ENCODE results near the gene PPM1J. TPM values are rescaled to one million over a fixed set of nuclear protein-coding genes. Genes with fewer than 3 reads are reported as not detected.

The PPM1J gene
- total RNA-seq, 1 experiment from 2014 or later, result 0.51 TPM

DNA sequence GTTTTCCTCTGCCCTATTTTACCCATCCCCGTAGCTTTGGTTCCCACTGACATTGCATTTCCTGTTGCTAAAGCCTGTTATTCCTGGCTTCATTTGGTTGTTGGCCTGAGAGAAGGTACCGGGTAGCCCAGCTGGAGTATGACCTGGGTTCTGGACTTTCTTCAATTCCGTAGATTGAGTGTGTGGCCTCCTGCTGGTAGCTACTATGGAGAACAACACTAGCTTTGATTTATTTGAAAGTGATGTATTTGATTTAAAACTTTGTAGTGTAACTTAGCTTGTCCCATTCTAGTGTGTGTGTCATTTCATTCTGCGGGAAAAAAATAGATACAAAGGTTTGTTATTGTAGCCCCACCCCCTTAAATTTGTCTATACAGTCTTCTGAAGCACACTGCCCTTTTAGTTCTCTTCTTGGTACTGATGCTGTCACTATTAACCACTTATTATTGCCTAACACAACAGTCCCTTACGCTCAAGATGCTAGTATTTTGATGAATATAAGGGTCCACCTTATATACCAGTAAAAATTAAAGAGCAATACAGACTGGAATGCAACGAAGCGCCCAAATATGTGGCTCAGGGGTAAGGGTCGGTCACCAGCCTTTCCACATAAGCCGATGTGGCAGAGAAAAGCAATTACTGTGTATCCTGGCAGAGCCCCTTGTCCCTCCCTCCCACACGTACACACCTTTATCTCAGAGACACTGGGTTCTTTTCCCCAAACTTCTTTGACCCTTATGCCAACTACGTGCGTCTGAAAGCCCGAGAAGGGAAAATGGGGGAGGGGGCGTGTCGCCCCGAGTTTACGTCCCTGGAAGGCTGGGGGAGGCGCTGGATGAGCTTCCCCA is 41.3 kb downstream of the PPM1J start:
- peak overlapping the region; percentile 73 to 79 for H3K4me3 ChIP-seq (ENCODE audit: low read depth in 2 of 2, low read length in 2 of 2)
- intact Hi-C loops (cut with micrococcal nuclease; ENCODE audit: unreplicated experiment) (no loop called here), in situ Hi-C loops (cut with HindIII; ENCODE audit: low pct_unique_long_range_greater_than_20kb, low sequenced_read_pairs) (no loop called here)
- H3K4me1 ChIP-seq (ENCODE audit: control insufficient read depth, insufficient read depth, low read length), result peaks cover 24% of the 10 kb centered on the region
- TF ChIP-seq TCF7L2 (IDR thresholded peaks at IDR 0.05; ENCODE audit: low read depth, low read length) (no peak), POLR2AphosphoS5 (IDR thresholded peaks at IDR 0.05; ENCODE audit: low read depth, low read length) (no peak), SIN3A (IDR thresholded peaks at IDR 0.05; ENCODE audit: borderline replicate concordance, insufficient read depth, low read depth, low read length) (no peak)
- TF ChIP-seq, protein P1, sequence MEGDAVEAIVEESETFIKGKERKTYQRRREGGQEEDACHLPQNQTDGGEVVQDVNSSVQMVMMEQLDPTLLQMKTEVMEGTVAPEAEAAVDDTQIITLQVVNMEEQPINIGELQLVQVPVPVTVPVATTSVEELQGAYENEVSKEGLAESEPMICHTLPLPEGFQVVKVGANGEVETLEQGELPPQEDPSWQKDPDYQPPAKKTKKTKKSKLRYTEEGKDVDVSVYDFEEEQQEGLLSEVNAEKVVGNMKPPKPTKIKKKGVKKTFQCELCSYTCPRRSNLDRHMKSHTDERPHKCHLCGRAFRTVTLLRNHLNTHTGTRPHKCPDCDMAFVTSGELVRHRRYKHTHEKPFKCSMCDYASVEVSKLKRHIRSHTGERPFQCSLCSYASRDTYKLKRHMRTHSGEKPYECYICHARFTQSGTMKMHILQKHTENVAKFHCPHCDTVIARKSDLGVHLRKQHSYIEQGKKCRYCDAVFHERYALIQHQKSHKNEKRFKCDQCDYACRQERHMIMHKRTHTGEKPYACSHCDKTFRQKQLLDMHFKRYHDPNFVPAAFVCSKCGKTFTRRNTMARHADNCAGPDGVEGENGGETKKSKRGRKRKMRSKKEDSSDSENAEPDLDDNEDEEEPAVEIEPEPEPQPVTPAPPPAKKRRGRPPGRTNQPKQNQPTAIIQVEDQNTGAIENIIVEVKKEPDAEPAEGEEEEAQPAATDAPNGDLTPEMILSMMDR (IDR thresholded peaks at IDR 0.05), result peak; percentile 67
- TF ChIP-seq, protein P2, sequence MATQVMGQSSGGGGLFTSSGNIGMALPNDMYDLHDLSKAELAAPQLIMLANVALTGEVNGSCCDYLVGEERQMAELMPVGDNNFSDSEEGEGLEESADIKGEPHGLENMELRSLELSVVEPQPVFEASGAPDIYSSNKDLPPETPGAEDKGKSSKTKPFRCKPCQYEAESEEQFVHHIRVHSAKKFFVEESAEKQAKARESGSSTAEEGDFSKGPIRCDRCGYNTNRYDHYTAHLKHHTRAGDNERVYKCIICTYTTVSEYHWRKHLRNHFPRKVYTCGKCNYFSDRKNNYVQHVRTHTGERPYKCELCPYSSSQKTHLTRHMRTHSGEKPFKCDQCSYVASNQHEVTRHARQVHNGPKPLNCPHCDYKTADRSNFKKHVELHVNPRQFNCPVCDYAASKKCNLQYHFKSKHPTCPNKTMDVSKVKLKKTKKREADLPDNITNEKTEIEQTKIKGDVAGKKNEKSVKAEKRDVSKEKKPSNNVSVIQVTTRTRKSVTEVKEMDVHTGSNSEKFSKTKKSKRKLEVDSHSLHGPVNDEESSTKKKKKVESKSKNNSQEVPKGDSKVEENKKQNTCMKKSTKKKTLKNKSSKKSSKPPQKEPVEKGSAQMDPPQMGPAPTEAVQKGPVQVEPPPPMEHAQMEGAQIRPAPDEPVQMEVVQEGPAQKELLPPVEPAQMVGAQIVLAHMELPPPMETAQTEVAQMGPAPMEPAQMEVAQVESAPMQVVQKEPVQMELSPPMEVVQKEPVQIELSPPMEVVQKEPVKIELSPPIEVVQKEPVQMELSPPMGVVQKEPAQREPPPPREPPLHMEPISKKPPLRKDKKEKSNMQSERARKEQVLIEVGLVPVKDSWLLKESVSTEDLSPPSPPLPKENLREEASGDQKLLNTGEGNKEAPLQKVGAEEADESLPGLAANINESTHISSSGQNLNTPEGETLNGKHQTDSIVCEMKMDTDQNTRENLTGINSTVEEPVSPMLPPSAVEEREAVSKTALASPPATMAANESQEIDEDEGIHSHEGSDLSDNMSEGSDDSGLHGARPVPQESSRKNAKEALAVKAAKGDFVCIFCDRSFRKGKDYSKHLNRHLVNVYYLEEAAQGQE (IDR thresholded peaks at IDR 0.05; ENCODE audit: insufficient read depth in 1 of 2, low read depth in 2 of 2, low read length in 1 of 2), result no peak
- no peaks in the 10 kb centered on the region for H3K27me3 ChIP-seq (ENCODE audit: control insufficient read depth, insufficient read depth, low read length)
- H3K9me3 ChIP-seq (ENCODE audit: control insufficient read depth, insufficient read depth, low read depth, low read length), result no peaks in the 10 kb centered on the region
- BruUV-seq (replicated peaks), result no TSS peak
- no peaks in the 10 kb centered on the region; the same call in 1 of the 2 replicates for H3K36me3 ChIP-seq (ENCODE audit: control insufficient read depth, insufficient read depth, low read length)
- peak overlapping the region; percentile 84 for H3K27ac ChIP-seq (ENCODE audit: low read length)
- ATAC-seq (peak; percentile 63), DNase-seq (ENCODE audit: low read depth, low spot score) (peak; percentile 33)
- CTCF ChIA-PET, result interaction anchor here (0.6 to 0.9 kb wide), 3 partner anchors 9 to 280 kb away, joined by 3 to 11 read pairs (median 3); no protein-coding TSS in a partner anchor
- POLR2A ChIA-PET, result interaction anchor here (0.7 kb wide), 1 partner anchor 38 kb away, joined by 4 read pairs; no protein-coding TSS in a partner anchor

DNA sequence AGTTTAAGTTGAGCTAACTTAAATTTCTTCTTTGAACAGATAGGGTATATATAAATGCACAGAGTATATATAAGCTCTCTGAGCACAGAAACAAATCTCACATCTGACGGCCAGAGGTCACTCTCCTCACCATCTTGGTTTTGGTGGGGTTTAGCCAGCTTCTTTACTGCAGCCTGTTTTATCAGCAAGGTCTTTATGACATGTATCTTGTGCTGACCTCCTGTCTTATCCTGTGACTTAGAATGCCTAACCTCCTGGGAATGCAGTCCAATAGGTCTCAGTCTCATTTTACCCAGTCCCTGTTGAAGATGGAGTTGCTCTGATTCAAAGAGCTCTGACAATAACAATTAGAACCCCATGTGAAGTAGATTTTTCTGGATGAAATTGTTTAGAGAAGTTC is 42.3 kb downstream of the PPM1J start:
- ATAC-seq, result no peak
- peak overlapping the region; percentile 84; the same call in 1 of the 2 replicates for H3K27ac ChIP-seq (ENCODE audit: low read length)
- TF ChIP-seq, protein P2 (IDR thresholded peaks at IDR 0.05; ENCODE audit: insufficient read depth in 1 of 2, low read depth in 2 of 2, low read length in 1 of 2), result no peak
- TF ChIP-seq SIN3A (IDR thresholded peaks at IDR 0.05; ENCODE audit: borderline replicate concordance, insufficient read depth, low read depth, low read length), result no peak
- POLR2A ChIA-PET, result interaction anchor here (0.7 kb wide), 1 partner anchor 37 kb away, joined by 4 read pairs; no protein-coding TSS in a partner anchor
- H3K36me3 ChIP-seq (ENCODE audit: control insufficient read depth, insufficient read depth, low read length), result no peaks in the 10 kb centered on the region; the same call in 1 of the 2 replicates
- intact Hi-C loops (cut with micrococcal nuclease; ENCODE audit: unreplicated experiment), result no loop called here
- in situ Hi-C loops (cut with HindIII; ENCODE audit: low pct_unique_long_range_greater_than_20kb, low sequenced_read_pairs), result no loop called here
- peaks cover 21% of the 10 kb centered on the region for H3K4me1 ChIP-seq (ENCODE audit: control insufficient read depth, insufficient read depth, low read length)
- no peaks in the 10 kb centered on the region for H3K27me3 ChIP-seq (ENCODE audit: control insufficient read depth, insufficient read depth, low read length)
- no peak overlapping the region for H3K4me3 ChIP-seq (ENCODE audit: low read depth in 2 of 2, low read length in 2 of 2)
- no TSS peak for BruUV-seq (replicated peaks)
- DNase-seq (ENCODE audit: low read depth, low spot score), result no peak
- CTCF ChIA-PET, result interaction anchor here (0.6 kb wide), 1 partner anchor 207 kb away, joined by 3 read pairs; no protein-coding TSS in a partner anchor
- H3K9me3 ChIP-seq (ENCODE audit: control insufficient read depth, insufficient read depth, low read depth, low read length), result no peaks in the 10 kb centered on the region

Measured in Panc1 (cell line).